Gastroesophageal sphincter (tissue), 3 donors: ENCODE results near the gene NPC1.

Experiments used
- EP300 ChIP-seq: sonication (generic); formaldehyde crosslinking; IDR thresholded peaks from one replicate; pipeline ENCODE4 v1.6.1; 2017; ENCODE audit warnings: antibody characterized with exemption, mild to moderate bottlenecking
- POLR2A ChIP-seq, 2 donors: fragments of 450-650 bp; IDR thresholded peaks; one replicate each; pipeline ENCODE4 v1.6.1; 2017; ENCODE audit warnings: antibody characterized with exemption in 2 of 2, mild to moderate bottlenecking in 2 of 2, moderate library complexity in 1 of 2
- POLR2AphosphoS5 ChIP-seq: sonication (generic); formaldehyde crosslinking; IDR thresholded peaks from one replicate; pipeline ENCODE4 v1.6.1; 2017; ENCODE audit warnings: antibody characterized with exemption
- TF ChIP-seq, protein P1 (sequence below), 4 experiments: fragments of 200-600 bp in 2 of 4; fragments of 450-650 bp in 2 of 4; sonication (generic) in 1 of 4; IDR thresholded peaks; one replicate each; pipeline ENCODE4 v1.5.1; 2017 to 2019; ENCODE audit warnings: antibody characterized with exemption in 4 of 4, mild to moderate bottlenecking in 2 of 4, moderate library complexity in 2 of 4

DNA sequence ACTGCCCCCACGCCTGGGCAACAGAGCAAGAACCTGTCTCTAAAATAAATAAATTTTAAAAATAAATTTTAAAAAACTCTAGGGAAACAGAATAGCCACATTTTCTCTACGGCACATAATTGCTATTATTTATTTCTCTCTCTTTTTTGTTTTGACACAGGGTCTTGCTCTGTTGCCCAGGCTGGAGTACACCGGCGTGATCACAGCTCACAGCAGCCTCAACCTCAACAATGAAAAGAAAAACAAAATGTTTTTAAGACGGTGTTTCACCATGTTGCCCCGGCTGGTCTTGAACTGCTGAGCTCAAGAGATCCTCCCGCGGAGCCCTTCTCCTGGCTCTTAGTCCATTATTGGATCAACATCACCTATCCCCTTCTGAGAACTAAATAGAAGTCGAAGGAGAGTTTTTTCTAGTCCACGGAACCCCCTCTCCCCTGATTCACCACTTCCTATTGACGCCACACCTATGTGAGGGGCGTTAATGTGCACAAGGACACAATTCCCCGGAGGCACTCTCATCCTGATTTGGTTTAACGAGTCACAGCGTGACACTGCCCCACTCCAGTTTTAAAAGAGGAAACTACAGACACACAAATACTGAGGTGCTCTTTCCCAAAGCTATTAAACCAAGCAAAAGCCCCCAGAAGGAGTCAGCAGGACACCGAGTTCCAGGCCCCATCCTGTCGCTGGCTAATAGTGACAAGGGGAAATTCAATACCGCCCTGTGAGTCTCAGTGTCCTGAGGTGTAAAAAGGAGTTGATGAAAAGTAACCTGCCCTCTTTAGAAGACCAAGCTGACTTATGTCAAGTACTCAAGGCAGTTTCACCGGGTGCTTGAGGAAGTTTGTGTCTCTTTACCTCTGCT lies 1.1 kb downstream of the NPC1 start:
- TF ChIP-seq, protein P1, sequence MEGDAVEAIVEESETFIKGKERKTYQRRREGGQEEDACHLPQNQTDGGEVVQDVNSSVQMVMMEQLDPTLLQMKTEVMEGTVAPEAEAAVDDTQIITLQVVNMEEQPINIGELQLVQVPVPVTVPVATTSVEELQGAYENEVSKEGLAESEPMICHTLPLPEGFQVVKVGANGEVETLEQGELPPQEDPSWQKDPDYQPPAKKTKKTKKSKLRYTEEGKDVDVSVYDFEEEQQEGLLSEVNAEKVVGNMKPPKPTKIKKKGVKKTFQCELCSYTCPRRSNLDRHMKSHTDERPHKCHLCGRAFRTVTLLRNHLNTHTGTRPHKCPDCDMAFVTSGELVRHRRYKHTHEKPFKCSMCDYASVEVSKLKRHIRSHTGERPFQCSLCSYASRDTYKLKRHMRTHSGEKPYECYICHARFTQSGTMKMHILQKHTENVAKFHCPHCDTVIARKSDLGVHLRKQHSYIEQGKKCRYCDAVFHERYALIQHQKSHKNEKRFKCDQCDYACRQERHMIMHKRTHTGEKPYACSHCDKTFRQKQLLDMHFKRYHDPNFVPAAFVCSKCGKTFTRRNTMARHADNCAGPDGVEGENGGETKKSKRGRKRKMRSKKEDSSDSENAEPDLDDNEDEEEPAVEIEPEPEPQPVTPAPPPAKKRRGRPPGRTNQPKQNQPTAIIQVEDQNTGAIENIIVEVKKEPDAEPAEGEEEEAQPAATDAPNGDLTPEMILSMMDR (IDR thresholded peaks at IDR 0.05) = no peak
- TF ChIP-seq POLR2AphosphoS5 = no peak
- TF ChIP-seq POLR2A (IDR thresholded peaks at IDR 0.05) = no peak
- TF ChIP-seq EP300 = no peak
